CD4-positive, CD25-positive, alpha-beta regulatory T cell (primary cell): ENCODE results near the gene IQGAP3. TPM values are rescaled to one million over a fixed set of nuclear protein-coding genes. Genes with fewer than 3 reads are reported as not detected.
A peak's percentile ranks its signal among the peaks of the same experiment; 100 is the strongest.

Experiments used
- ATAC-seq, 2 donors: fragments of 150-1000 bp; cut with Tn5 transposase; one replicate each; pipeline ENCODE4 v1.10.0; 2021; ENCODE audit warnings: low read depth in 2 of 2, moderate number of reproducible peaks in 2 of 2, moderate library complexity in 1 of 2
- DNase-seq, 3 donors: peaks; one replicate each; pipeline versions ENCODE4 v3.0.0 to v3.0.0-alpha.2; 2012 to 2022; ENCODE audit warnings: mixed read lengths in 1 of 3
- H3K27ac ChIP-seq: one replicate; pipeline ENCODE4 v1.7.0; 2013; ENCODE audit warnings: mild to moderate bottlenecking, low read length; ENCODE audit not compliant: insufficient read depth, poor library complexity, severe bottlenecking
- H3K27me3 ChIP-seq: one replicate; pipeline ENCODE4 v1.7.0; 2013; ENCODE audit warnings: low read length; ENCODE audit not compliant: control insufficient read depth, insufficient read depth
- H3K36me3 ChIP-seq: one replicate; pipeline ENCODE4 v1.7.0; 2013; ENCODE audit warnings: mild to moderate bottlenecking, low read length, moderate library complexity; ENCODE audit not compliant: control insufficient read depth, insufficient read depth
- H3K4me1 ChIP-seq: 2 replicates; pipeline ENCODE4 v1.7.0; 2013; ENCODE audit warnings: mild to moderate bottlenecking, low read length; ENCODE audit not compliant: insufficient read depth, control insufficient read depth, poor library complexity, severe bottlenecking
- H3K4me3 ChIP-seq: one replicate; pipeline ENCODE4 v1.7.0; 2013; ENCODE audit warnings: low read depth, mild to moderate bottlenecking, low read length, moderate library complexity
- H3K9me3 ChIP-seq, 2 experiments: 1 replicate in 1 of 2; 2 replicates in 1 of 2; pipeline ENCODE4 v1.7.0; 2013; ENCODE audit warnings: low read length in 2 of 2, mild to moderate bottlenecking in 1 of 2, moderate library complexity in 1 of 2; ENCODE audit not compliant: control insufficient read depth in 2 of 2
- H3K27ac Mint-ChIP-seq, 3 donors: one replicate each; pipeline ENCODE4 v1.8.0; 2020 to 2022; ENCODE audit warnings: mild to moderate bottlenecking in 3 of 3, mixed read lengths in 3 of 3, moderate library complexity in 2 of 3
- H3K27me3 Mint-ChIP-seq: one replicate; pipeline ENCODE4 v1.8.0; 2022; ENCODE audit warnings: mild to moderate bottlenecking, mixed read lengths
- H3K36me3 Mint-ChIP-seq: one replicate; pipeline ENCODE4 v1.8.0; 2020; ENCODE audit warnings: mixed read lengths
- H3K4me1 Mint-ChIP-seq, 4 donors: one replicate each; pipeline ENCODE4 v1.8.0; 2020 to 2022; ENCODE audit warnings: mixed read lengths in 4 of 4, mild to moderate bottlenecking in 1 of 4
- H3K4me3 Mint-ChIP-seq, 4 donors: one replicate each; pipeline ENCODE4 v1.8.0; 2020 to 2022; ENCODE audit warnings: mild to moderate bottlenecking in 4 of 4, mixed read lengths in 4 of 4, moderate library complexity in 3 of 4
- H3K9me3 Mint-ChIP-seq, 7 donors: one replicate each; pipeline ENCODE4 v1.8.0; 2020 to 2022; ENCODE audit warnings: mixed read lengths in 7 of 7, mild to moderate bottlenecking in 3 of 7, moderate library complexity in 2 of 7
- polyA plus RNA-seq, 4 donors: library from polyadenylated mRNA; unstranded; fragments of 300-500 nt; fragmentation: Illumina TruSeq; gene quantifications; one replicate each; pipeline ENCODE4 v1.2.3, GENCODE V29; 2021
- total RNA-seq: library from RNA; stranded (reverse); gene quantifications from one replicate; pipeline ENCODE4 v1.2.3, GENCODE V29; 2022

The IQGAP3 gene
- total and polyA plus RNA-seq, 5 donors from 2014 or later, result 0.05 to 0.98 (median 0.10) TPM

DNA sequence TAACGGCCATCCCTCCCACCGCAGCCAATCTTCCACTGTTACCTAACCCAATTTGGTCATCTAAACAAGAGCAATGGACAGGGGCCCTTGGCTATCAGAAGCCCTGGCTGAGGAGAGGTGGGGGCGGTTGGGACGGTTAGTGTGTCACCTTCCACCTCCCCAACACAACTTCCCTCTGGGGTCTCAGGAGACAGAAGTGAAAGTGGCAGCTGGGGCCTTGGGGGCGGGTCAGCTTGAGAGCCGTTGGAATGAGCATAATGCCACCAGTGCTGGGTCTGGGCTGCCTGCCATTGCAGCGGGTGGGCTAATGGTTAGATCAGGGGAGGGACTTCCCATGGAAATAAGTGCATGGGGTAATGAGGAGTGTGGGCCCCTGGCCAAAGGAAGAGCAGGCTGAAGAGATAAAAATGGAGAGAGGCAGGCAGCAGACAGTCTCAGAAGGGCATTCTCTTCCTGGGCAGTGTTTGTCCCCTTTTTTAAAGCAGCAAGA lies 79.7 kb downstream of the IQGAP3 start:
- H3K9me3 Mint-ChIP-seq, result no peaks in the 10 kb centered on the region
- DNase-seq, result no peak
- Histone ChIP-seq H3K27ac (peak overlapping the region; percentile 71), H3K9me3 (no peaks in the 10 kb centered on the region), H3K4me1 (peaks cover 100% of the 10 kb centered on the region), H3K27me3 (no peaks in the 10 kb centered on the region), H3K4me3 (peak overlapping the region; percentile 35), H3K36me3 (peaks cover 12% of the 10 kb centered on the region)
- H3K36me3 Mint-ChIP-seq, result peaks cover 11% of the 10 kb centered on the region
- peak overlapping the region; percentile 65 to 86 (median 74) for H3K4me3 Mint-ChIP-seq
- peak overlapping the region; percentile 89 to 96 (median 96) for H3K27ac Mint-ChIP-seq
- peaks cover 16 to 100% (median 84%) of the 10 kb centered on the region in 4 donors for H3K4me1 Mint-ChIP-seq
- ATAC-seq, result no peak
- no peaks in the 10 kb centered on the region for H3K27me3 Mint-ChIP-seq

DNA sequence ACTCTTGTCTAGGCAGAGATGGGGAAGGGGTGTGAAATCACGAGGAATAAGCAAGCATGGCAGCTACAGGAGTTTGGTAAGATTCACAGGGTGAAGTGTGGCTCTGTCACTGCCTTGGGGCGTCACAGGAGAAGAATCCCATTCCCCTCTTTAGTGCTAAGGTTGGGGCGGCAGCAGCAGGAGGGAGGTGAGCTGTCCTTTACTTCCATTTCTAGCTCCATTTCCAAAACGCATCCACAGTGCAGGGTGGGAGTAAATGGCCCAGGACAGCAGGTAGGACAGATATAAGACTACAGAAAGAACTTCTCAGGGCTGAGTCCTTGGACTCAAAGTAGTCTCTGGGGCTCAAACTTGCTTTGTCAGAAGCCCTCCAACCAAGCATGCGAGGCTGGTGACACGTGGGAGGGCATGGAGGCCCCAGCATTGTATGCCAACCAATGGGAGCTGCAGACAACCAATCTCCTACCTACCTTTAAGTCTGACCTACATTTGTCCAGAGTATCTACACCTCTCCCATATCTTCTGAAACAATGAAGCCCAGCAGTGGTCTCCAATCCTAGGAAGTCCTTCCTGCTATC lies 80.3 kb downstream of the IQGAP3 start:
- peak overlapping the region; percentile 89 to 96 (median 96) for H3K27ac Mint-ChIP-seq
- peak overlapping the region; percentile 65 to 86 (median 74) for H3K4me3 Mint-ChIP-seq
- H3K4me1 Mint-ChIP-seq, result peaks cover 20 to 100% (median 84%) of the 10 kb centered on the region in 4 donors
- Histone ChIP-seq H3K4me1 (peaks cover 100% of the 10 kb centered on the region), H3K4me3 (peak overlapping the region; percentile 35), H3K27ac (peak overlapping the region; percentile 71), H3K27me3 (no peaks in the 10 kb centered on the region), H3K36me3 (peaks cover 12% of the 10 kb centered on the region), H3K9me3 (no peaks in the 10 kb centered on the region)
- H3K27me3 Mint-ChIP-seq, result no peaks in the 10 kb centered on the region
- ATAC-seq, result no peak
- no peak for DNase-seq
- H3K36me3 Mint-ChIP-seq, result peaks cover 11% of the 10 kb centered on the region
- H3K9me3 Mint-ChIP-seq, result no peaks in the 10 kb centered on the region

DNA sequence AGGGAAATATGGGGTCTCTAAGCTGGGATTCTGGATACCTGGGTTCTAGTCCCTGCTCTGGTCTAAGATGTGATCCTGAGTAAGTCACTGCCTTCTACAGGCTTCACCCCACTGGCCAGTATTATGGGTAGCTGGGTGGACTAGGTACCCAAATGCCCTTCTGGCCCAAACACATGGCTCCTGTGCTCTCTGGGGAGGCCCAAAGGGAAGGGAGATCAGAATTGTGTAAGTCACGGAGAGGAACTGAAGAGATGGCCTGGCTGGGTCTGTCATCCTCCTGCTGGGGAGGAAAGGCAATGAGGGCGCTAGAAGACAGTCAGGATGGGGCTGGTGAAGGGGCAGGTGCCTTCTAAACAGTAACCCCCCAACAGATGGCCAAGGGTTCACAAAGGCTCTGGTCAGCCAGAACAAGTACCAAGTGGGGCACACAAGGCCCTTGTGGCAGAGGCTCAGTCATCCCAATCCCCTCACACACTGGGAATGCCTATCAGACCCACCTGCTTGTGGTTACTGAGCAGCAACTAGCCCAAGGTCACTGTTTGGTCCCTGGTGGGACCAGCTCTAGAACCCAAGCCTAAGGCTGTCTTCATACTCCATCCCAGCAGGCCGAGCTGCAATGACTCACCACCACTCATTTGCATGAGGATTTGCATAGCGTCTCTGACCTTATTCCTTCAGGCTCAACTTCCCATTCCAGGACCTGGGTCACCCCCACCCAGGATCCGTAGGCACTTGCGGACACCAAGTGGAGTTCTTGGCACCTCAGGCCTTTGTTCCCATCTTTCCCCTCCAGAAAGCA lies 81.0 kb downstream of the IQGAP3 start:
- Histone ChIP-seq H3K4me1 (peaks cover 100% of the 10 kb centered on the region), H3K4me3 (peak overlapping the region; percentile 47), H3K27me3 (no peaks in the 10 kb centered on the region), H3K27ac (peak overlapping the region; percentile 71), H3K9me3 (no peaks in the 10 kb centered on the region), H3K36me3 (peaks cover 12% of the 10 kb centered on the region)
- peak overlapping the region; percentile 80 to 96 (median 89) for H3K27ac Mint-ChIP-seq
- H3K4me1 Mint-ChIP-seq, result peaks cover 23 to 100% (median 83%) of the 10 kb centered on the region in 4 donors
- H3K9me3 Mint-ChIP-seq, result no peaks in the 10 kb centered on the region
- H3K36me3 Mint-ChIP-seq, result peaks cover 7% of the 10 kb centered on the region
- peak overlapping the region; percentile 65 to 89 (median 74) for H3K4me3 Mint-ChIP-seq
- ATAC-seq (no peak), DNase-seq (no peak)
- no peaks in the 10 kb centered on the region for H3K27me3 Mint-ChIP-seq

DNA sequence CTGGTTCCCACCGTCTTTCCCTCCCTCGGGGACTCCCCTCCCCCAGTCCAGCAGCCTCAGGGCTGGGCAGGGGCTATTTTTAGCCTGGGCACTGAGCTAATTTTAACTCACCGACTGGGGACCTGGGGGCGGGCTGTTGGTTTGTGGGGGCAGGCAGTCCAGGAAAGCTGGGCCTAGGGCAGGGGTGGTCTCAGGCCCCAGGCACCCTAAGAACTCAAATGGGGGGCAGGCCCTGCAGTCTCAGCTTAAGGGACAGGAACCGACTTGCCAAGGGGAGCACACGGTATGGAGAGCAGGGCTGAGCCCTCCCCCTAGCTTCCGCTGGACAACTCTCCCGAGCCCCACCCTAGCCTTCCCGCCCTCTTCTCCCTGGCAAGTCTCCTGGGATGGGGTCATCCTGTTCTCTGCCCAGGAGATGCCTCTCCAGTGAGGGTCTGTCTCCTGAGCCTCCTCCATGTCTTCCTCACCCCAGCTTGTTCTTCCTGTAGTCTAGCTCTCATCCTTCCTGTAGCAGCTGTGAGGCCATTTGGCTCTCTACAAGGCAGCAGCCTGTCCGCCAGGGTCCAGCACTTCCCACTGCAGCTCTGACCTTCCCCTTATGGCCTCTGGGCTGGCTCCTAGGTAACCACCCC lies 81.8 kb downstream of the IQGAP3 start:
- Histone ChIP-seq H3K4me1 (peaks cover 100% of the 10 kb centered on the region), H3K9me3 (no peaks in the 10 kb centered on the region), H3K27ac (peak overlapping the region; percentile 71), H3K27me3 (no peaks in the 10 kb centered on the region), H3K4me3 (peak overlapping the region; percentile 47), H3K36me3 (peaks cover 12% of the 10 kb centered on the region)
- peaks cover 25 to 99% (median 80%) of the 10 kb centered on the region in 4 donors for H3K4me1 Mint-ChIP-seq
- H3K27me3 Mint-ChIP-seq, result no peaks in the 10 kb centered on the region
- H3K4me3 Mint-ChIP-seq, result peak overlapping the region; percentile 65 to 91 (median 80)
- peak overlapping the region; percentile 89 to 98 (median 96) for H3K27ac Mint-ChIP-seq
- no peaks in the 10 kb centered on the region for H3K9me3 Mint-ChIP-seq
- ATAC-seq (no peak), DNase-seq (no peak)
- peaks cover 7% of the 10 kb centered on the region for H3K36me3 Mint-ChIP-seq

DNA sequence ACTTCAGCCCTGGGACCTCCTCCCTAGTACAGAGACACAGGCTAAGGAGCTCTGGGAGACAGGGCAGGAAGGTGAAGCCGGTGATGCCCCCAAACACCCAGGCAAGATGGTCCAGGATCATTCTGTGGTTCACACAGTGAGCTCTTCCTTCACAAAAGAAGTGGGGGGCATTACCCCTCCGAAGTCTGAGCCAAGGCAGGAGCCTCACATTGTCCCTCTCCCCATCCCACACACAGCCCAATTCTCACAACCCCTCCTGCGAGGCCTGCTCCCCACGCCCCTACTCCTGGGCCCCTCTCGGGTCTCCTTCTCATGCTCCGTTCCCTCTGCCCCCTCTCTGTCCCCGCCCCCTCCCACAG lies 82.5 kb downstream of the IQGAP3 start:
- Histone ChIP-seq H3K27ac (peak overlapping the region; percentile 71), H3K4me3 (peak overlapping the region; percentile 61), H3K4me1 (peaks cover 100% of the 10 kb centered on the region), H3K27me3 (no peaks in the 10 kb centered on the region), H3K9me3 (no peaks in the 10 kb centered on the region), H3K36me3 (peaks cover 7% of the 10 kb centered on the region)
- no peak for DNase-seq
- peaks cover 21 to 97% (median 75%) of the 10 kb centered on the region in 4 donors for H3K4me1 Mint-ChIP-seq
- peaks cover 7% of the 10 kb centered on the region for H3K36me3 Mint-ChIP-seq
- H3K9me3 Mint-ChIP-seq, result no peaks in the 10 kb centered on the region
- H3K27me3 Mint-ChIP-seq, result no peaks in the 10 kb centered on the region
- ATAC-seq, result no peak
- peak overlapping the region; percentile 89 to 98 (median 96) for H3K27ac Mint-ChIP-seq
- peak overlapping the region; percentile 65 to 91 (median 80) for H3K4me3 Mint-ChIP-seq

DNA sequence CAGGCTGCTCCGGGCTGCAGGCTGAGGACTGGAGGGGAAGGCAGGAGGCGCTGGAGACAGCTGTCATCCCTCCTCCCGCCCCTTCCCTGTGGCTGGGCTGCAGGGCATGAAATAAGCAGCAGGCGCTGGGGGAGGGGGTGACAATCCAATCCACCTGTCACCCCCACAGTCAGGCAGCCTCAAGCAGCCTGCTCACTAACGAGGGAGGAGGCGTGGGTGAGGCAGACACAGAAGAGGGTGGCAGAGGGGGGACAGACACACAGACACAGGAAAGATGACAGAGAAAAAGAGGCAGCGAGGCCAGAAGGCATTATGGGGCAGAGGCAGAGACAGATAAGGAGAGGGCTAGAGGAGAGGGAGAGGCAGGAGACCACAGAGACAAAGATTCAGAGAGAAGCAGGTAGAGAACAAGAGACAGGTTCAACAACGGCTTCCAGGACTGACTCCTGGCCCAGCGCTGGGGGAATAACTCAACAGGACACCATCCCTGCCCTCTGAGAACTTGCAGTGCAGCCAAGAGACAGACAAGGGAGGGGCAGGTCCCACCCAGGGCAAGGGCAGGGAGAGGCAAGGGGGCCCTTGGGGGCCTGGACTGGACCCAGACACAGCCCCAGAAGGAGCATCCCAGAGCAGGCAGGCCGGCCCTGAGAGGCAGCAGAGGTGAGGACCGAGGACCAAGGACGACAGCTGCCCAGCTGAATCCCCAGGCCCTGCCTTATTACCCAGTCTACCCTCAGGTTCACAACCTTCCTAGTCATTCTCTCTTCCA lies 83.0 kb downstream of the IQGAP3 start:
- DNase-seq, result peak in 1 of 3 donors; percentile 57
- H3K4me3 ChIP-seq, result peak overlapping the region; percentile 61
- no peaks in the 10 kb centered on the region for H3K27me3 Mint-ChIP-seq
- peaks cover 20 to 97% (median 77%) of the 10 kb centered on the region in 4 donors for H3K4me1 Mint-ChIP-seq
- H3K4me1 ChIP-seq, result peaks cover 100% of the 10 kb centered on the region
- H3K27ac Mint-ChIP-seq, result peak overlapping the region; percentile 89 to 98 (median 96)
- no peaks in the 10 kb centered on the region for H3K9me3 Mint-ChIP-seq
- H3K27ac ChIP-seq, result peak overlapping the region; percentile 71
- H3K36me3 ChIP-seq, result peaks cover 3% of the 10 kb centered on the region
- H3K9me3 ChIP-seq, result no peaks in the 10 kb centered on the region
- H3K4me3 Mint-ChIP-seq, result peak overlapping the region; percentile 65 to 91 (median 80)
- peak; percentile 54 to 56 for ATAC-seq
- H3K36me3 Mint-ChIP-seq, result peaks cover 7% of the 10 kb centered on the region
- no peaks in the 10 kb centered on the region for H3K27me3 ChIP-seq

DNA sequence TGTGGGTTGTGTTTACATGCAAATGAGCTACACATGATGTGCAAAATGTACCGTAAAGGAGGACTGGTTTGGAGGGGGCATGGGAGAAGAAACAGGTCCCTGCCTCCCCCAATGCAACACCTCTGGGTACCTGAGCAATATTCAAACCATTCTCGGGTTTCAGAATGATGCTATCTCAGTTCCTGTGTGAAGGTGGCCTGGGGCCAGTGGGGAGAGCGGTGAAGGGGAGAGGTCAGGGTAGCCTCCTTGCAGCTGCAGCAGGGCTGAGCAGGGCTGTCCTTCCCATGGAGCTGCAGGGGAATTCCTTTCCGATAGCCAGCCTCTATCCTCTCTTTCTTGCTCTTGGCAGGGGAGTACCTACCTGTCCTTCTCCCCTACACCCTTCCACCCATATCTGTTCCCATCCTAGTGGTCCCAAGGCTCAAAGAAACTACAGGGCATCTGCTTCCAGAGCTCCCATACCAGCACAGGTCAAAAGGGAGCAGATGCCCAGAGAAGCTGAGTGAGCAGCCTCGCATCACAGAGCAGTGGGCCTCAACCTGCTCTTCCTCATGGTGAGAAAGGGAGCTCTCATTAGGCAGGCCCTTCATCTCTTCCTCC lies 83.7 kb downstream of the IQGAP3 start:
- peak in 1 of 3 donors; percentile 42 for DNase-seq
- Histone ChIP-seq H3K27ac (peak overlapping the region; percentile 71), H3K4me3 (peak overlapping the region; percentile 61), H3K27me3 (no peaks in the 10 kb centered on the region), H3K9me3 (no peaks in the 10 kb centered on the region), H3K36me3 (peaks cover 5% of the 10 kb centered on the region), H3K4me1 (peaks cover 100% of the 10 kb centered on the region)
- Mint-ChIP-seq H3K4me3 (peak overlapping the region; percentile 65 to 82 (median 80)), H3K36me3 (peaks cover 7% of the 10 kb centered on the region), H3K9me3 (no peaks in the 10 kb centered on the region), H3K27me3 (no peaks in the 10 kb centered on the region), H3K4me1 (peaks cover 20 to 97% (median 77%) of the 10 kb centered on the region in 4 donors), H3K27ac (peak overlapping the region; percentile 18 to 96 (median 89))
- ATAC-seq, result peak in 1 of 2 donors; percentile 17
